Mucosa of stomach (tissue), 1 donor: ENCODE measurements around the gene FAM174C.

Experiments
- H3K27me3 ChIP-seq: one replicate; pipeline ENCODE4 v1.7.0; 2013; ENCODE audit warnings: mild to moderate bottlenecking, low read length; ENCODE audit not compliant: control insufficient read depth, insufficient read depth
- H3K36me3 ChIP-seq: one replicate; pipeline ENCODE4 v1.7.0; 2013; ENCODE audit warnings: low read length; ENCODE audit not compliant: control insufficient read depth, insufficient read depth
- H3K4me1 ChIP-seq: one replicate; pipeline ENCODE4 v1.7.0; 2013; ENCODE audit warnings: mild to moderate bottlenecking, low read length; ENCODE audit not compliant: control insufficient read depth, insufficient read depth
- H3K4me3 ChIP-seq: one replicate; pipeline ENCODE4 v1.7.0; 2013; ENCODE audit warnings: low read length
- H3K9ac ChIP-seq: one replicate; pipeline ENCODE4 v1.7.0; 2013; ENCODE audit warnings: mild to moderate bottlenecking, low read length, moderate library complexity
- H3K9me3 ChIP-seq: one replicate; pipeline ENCODE4 v1.7.0; 2013; ENCODE audit warnings: mild to moderate bottlenecking, low read length, moderate library complexity; ENCODE audit not compliant: control insufficient read depth
- donor health status: Pancreatic carcinoma.

FAM174C gene

GRCh38 chr19:1275260-1275975, at the start of gene FAM174C:
Gene FAM174C, plus strand, starts transcription at chr19:1275530. Its CDS starts 20 bp downstream, at chr19:1275550.
- H3K4me1 ChIP-seq = peaks cover 70% of the 10 kb centered on the region
- peak within 1 kb of the TSS; percentile 36 for H3K4me3 ChIP-seq
- peak within 1 kb of the TSS; percentile 78 for H3K9ac ChIP-seq
- no peaks in the 10 kb centered on the region for H3K27me3 ChIP-seq
- peaks cover 44% of the 10 kb centered on the region for H3K36me3 ChIP-seq
- H3K9me3 ChIP-seq = no peaks in the 10 kb centered on the region

- H3K4me1 ChIP-seq = peaks cover 3% of the 10 kb centered on the region
- no peaks in the 10 kb centered on the region for H3K27me3 ChIP-seq
- no peak overlapping the region for H3K4me3 ChIP-seq
- H3K9ac ChIP-seq = no peak overlapping the region
- no peaks in the 10 kb centered on the region for H3K9me3 ChIP-seq
- H3K36me3 ChIP-seq = peaks cover 7% of the 10 kb centered on the region
Observed at GRCh38 chr19:1226227-1226518, 49.2 kb upstream of the FAM174C start.

- no peak overlapping the region for H3K4me3 ChIP-seq
- no peaks in the 10 kb centered on the region for H3K9me3 ChIP-seq
- H3K36me3 ChIP-seq = peaks cover 7% of the 10 kb centered on the region
- H3K4me1 ChIP-seq = peaks cover 7% of the 10 kb centered on the region
- H3K9ac ChIP-seq = no peak overlapping the region
- no peaks in the 10 kb centered on the region for H3K27me3 ChIP-seq
Observed at GRCh38 chr19:1226522-1227303, 48.6 kb upstream of the FAM174C start.

- Histone ChIP-seq H3K9me3 (no peaks in the 10 kb centered on the region), H3K27me3 (peaks cover 2% of the 10 kb centered on the region), H3K4me1 (peaks cover 15% of the 10 kb centered on the region), H3K4me3 (no peak overlapping the region), H3K36me3 (peaks cover 7% of the 10 kb centered on the region), H3K9ac (no peak overlapping the region)
Observed at GRCh38 chr19:1227304-1228054, 47.9 kb upstream of the FAM174C start.

DNA sequence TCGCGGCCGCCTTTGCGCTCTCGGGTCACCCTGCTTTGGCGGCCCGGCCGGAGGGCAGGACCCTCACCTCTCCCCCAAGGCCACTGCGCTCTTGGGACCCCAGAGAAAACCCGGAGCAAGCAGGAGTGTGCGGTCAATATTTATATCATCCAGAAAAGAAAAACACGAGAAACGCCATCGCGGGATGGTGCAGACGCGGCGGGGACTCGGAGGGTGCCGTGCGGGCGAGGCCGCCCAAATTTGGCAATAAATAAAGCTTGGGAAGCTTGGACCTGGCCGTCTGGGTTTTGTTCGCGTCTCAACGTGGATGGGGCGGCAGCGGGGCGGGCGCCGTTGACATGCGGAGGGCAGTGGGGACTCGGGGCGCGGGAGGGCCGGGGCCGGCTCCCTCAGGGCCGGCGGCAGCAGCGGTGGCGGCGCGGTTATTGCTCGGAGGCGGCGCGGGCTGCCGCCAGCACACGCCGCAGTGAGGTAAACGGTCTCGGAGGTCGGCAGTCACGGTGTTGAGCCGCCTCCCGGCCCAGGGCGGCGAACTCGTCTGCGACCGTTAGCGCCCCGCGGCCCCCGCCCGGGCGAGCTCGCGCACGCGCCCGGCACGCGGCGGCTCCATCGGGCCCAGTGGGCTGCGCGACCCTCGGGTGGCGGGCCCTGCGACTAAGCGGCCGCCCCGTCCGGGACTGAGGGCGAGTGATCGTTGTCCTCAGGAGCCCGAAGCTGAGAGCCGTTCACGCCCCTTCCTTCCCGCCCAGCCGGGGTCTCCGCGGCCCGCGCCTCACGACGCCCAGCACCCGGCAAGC, 47.0 kb upstream of the FAM174C start:
- Histone ChIP-seq H3K9me3 (no peaks in the 10 kb centered on the region), H3K27me3 (peaks cover 5% of the 10 kb centered on the region), H3K36me3 (no peaks in the 10 kb centered on the region), H3K4me3 (no peak overlapping the region), H3K9ac (no peak overlapping the region), H3K4me1 (peaks cover 23% of the 10 kb centered on the region)

- no peak overlapping the region for H3K4me3 ChIP-seq
- H3K9me3 ChIP-seq = no peaks in the 10 kb centered on the region
- H3K4me1 ChIP-seq = peaks cover 28% of the 10 kb centered on the region
- H3K9ac ChIP-seq = no peak overlapping the region
- H3K36me3 ChIP-seq = no peaks in the 10 kb centered on the region
- peaks cover 5% of the 10 kb centered on the region for H3K27me3 ChIP-seq
Observed at GRCh38 chr19:1229056-1229923, 46.0 kb upstream of the FAM174C start.

- Histone ChIP-seq H3K36me3 (no peaks in the 10 kb centered on the region), H3K4me1 (peaks cover 31% of the 10 kb centered on the region), H3K27me3 (peaks cover 5% of the 10 kb centered on the region), H3K9ac (no peak overlapping the region), H3K9me3 (no peaks in the 10 kb centered on the region), H3K4me3 (no peak overlapping the region)
Observed at GRCh38 chr19:1229924-1230782, 45.2 kb upstream of the FAM174C start.

- Histone ChIP-seq H3K4me1 (peaks cover 31% of the 10 kb centered on the region), H3K4me3 (no peak overlapping the region), H3K9me3 (no peaks in the 10 kb centered on the region), H3K36me3 (no peaks in the 10 kb centered on the region), H3K9ac (no peak overlapping the region), H3K27me3 (peaks cover 10% of the 10 kb centered on the region)
Observed at GRCh38 chr19:1230783-1231489, 44.4 kb upstream of the FAM174C start.

DNA sequence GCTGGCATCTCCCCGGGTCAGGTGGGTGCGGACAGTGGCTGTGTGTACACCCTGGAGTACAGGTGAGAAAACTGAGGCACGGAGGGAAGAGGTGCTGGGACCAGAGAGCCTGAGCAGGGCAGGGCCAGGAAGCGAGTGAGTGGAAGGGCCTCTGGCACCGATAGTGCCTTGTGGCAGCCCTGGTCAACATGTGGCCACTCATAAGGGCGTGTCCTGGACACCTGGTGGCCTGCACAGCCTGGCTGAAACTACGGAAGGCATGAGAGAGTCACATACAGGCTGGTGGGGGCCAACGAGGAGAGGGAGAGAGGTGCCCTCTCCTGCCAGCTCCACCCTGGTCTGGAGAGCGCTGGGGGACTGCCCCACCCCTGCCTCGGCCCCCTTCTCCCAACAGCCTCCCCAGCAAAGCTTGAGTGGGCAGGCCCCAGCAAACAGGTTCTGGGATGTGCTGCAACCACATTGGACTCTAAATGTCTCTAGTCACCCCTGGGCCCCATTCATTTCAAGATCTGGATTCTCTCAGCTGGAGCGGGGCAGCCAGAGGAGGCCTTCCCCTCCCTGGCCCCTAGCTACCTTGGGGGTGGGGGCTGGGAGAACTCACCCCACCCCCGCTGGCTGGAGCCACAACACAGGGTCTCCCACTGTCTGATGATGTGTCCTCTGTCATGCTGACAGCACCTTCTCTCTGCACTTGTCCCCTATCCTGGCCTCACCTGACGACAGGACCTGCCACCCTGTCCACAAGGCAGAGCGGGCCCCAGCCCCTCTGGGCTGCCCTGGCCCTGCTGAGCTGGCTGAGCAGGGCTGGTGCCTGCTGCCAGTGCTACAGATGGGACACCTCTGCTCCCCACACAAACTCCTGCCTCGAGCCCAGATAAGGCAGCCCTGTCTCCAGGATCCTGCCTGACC, 43.3 kb upstream of the FAM174C start:
- peaks cover 31% of the 10 kb centered on the region for H3K4me1 ChIP-seq
- peaks cover 17% of the 10 kb centered on the region for H3K27me3 ChIP-seq
- no peaks in the 10 kb centered on the region for H3K9me3 ChIP-seq
- H3K36me3 ChIP-seq = no peaks in the 10 kb centered on the region
- H3K4me3 ChIP-seq = no peak overlapping the region
- peak overlapping the region; percentile 12 for H3K9ac ChIP-seq
